Measurements from ENCODE around the gene TBC1D22A. TPM values are rescaled to one million over a fixed set of nuclear protein-coding genes. Genes with fewer than 3 reads are reported as not detected.

TBC1D22A gene
- total and polyA plus RNA-seq, 2 experiments from 2014 or later = 9.6 to 13.3 TPM

DNA sequence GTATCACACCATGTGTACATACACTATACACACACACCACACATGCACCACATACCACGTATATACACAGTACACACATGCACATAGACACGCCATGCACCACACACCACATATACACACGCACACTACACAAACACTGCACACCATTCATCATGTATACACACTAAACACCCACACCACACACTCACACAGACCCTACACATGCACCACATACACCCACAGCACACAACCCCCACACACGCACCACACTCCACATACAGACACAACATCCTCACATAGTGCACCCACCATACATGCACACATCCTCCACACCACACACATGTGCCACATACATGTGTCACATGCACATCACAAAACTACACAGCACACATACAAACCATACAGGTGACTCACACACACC is 397.1 kb downstream of the TBC1D22A start:
- DNase-seq (ENCODE audit: low spot score) = no peak
- H3K36me3 Mint-ChIP-seq (ENCODE audit: low read depth) = no peaks in the 10 kb centered on the region
- Histone ChIP-seq H3K27ac (ENCODE audit: low read depth) (no peak overlapping the region), H3K36me3 (ENCODE audit: insufficient read depth) (no peaks in the 10 kb centered on the region), H3K9me2 (ENCODE audit: insufficient read depth) (no peaks in the 10 kb centered on the region), H2AFZ (no peak overlapping the region), H3K79me2 (replicated peaks; ENCODE audit: insufficient read depth) (no peaks in the 10 kb centered on the region), H3K4me1 (ENCODE audit: insufficient read depth) (no peaks in the 10 kb centered on the region), H3K4me2 (no peak overlapping the region), H3F3A (replicated peaks; ENCODE audit: low read depth) (no peaks in the 10 kb centered on the region), H4K20me1 (replicated peaks; ENCODE audit: insufficient read depth) (no peaks in the 10 kb centered on the region; the same call in 1 of the 2 replicates), H3K27me3 (ENCODE audit: insufficient read depth) (no peaks in the 10 kb centered on the region), H3K4me3 (no peak overlapping the region)
- 0 out of 3 replicates have a peak, but pooled peaks cover 4% of the 10 kb centered on the region for H3K4me1 Mint-ChIP-seq
- H3K9me3 Mint-ChIP-seq = no peaks in the 10 kb centered on the region
- TF ChIP-seq, protein P1, sequence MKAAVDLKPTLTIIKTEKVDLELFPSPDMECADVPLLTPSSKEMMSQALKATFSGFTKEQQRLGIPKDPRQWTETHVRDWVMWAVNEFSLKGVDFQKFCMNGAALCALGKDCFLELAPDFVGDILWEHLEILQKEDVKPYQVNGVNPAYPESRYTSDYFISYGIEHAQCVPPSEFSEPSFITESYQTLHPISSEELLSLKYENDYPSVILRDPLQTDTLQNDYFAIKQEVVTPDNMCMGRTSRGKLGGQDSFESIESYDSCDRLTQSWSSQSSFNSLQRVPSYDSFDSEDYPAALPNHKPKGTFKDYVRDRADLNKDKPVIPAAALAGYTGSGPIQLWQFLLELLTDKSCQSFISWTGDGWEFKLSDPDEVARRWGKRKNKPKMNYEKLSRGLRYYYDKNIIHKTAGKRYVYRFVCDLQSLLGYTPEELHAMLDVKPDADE (IDR thresholded peaks at IDR 0.05) = no peak
- TF ChIP-seq ZNF114 (CRISPR knock-in tag; IDR thresholded peaks at IDR 0.05) (no peak), EZH2 (IDR thresholded peaks at IDR 0.05; ENCODE audit: low read depth, unreplicated experiment) (no peak), STAT1 (IDR thresholded peaks at IDR 0.05; ENCODE audit: unreplicated experiment) (no peak), POLR2AphosphoS5 (IDR thresholded peaks at IDR 0.05; ENCODE audit: low read depth) (no peak), ZNF331 (CRISPR knock-in tag; IDR thresholded peaks at IDR 0.05; ENCODE audit: low read depth) (no peak)
- H3K4me3 Mint-ChIP-seq = no peak overlapping the region
- no peak for ATAC-seq
- H3K27ac Mint-ChIP-seq = no peak overlapping the region
- peaks cover 6% of the 10 kb centered on the region for H3K27me3 Mint-ChIP-seq (ENCODE audit: insufficient read depth, low read depth, poor library complexity)

DNA sequence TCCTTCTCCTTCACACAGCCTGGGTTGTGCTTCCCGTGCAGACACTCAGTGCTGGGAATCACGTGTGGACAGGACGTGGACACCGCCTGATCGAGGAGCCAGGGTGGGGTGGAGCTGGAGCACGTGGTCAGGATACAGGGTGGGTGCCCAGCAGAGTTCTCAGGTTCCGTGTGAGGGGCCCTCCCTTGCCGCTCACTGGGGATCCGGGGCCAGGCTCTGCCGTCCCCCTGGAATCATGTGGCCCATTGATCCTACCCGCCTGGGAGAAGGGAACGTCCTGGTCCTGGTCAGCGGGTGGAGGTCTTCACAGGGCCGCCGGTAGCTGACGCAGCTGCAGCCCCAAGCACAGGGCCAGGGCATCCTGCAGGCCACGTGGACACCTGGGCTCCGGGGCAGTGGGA is 397.7 kb downstream of the TBC1D22A start:
- H3K4me3 ChIP-seq = no peak overlapping the region
- no peak overlapping the region for H3K27ac Mint-ChIP-seq
- no peak overlapping the region for H2AFZ ChIP-seq
- peaks cover 2% of the 10 kb centered on the region for H3K27me3 Mint-ChIP-seq (ENCODE audit: insufficient read depth, low read depth, poor library complexity)
- H3F3A ChIP-seq (replicated peaks; ENCODE audit: low read depth) = no peaks in the 10 kb centered on the region
- no peak for DNase-seq (ENCODE audit: low spot score)
- H3K9me2 ChIP-seq (ENCODE audit: insufficient read depth) = no peaks in the 10 kb centered on the region
- H4K20me1 ChIP-seq (replicated peaks; ENCODE audit: insufficient read depth) = no peaks in the 10 kb centered on the region; the same call in 1 of the 2 replicates
- H3K27ac ChIP-seq (ENCODE audit: low read depth) = no peak overlapping the region
- no peaks in the 10 kb centered on the region for H3K9me3 Mint-ChIP-seq
- H3K79me2 ChIP-seq (replicated peaks; ENCODE audit: insufficient read depth) = no peaks in the 10 kb centered on the region
- no peaks in the 10 kb centered on the region for H3K36me3 Mint-ChIP-seq (ENCODE audit: low read depth)
- no peak overlapping the region for H3K4me2 ChIP-seq
- no peaks in the 10 kb centered on the region for H3K36me3 ChIP-seq (ENCODE audit: insufficient read depth)
- 0 out of 3 replicates have a peak, but pooled peaks cover 4% of the 10 kb centered on the region for H3K4me1 Mint-ChIP-seq
- no peak for ATAC-seq
- H3K4me3 Mint-ChIP-seq = no peak overlapping the region
- H3K4me1 ChIP-seq (ENCODE audit: insufficient read depth) = no peaks in the 10 kb centered on the region
- no peaks in the 10 kb centered on the region for H3K27me3 ChIP-seq (ENCODE audit: insufficient read depth)
- no peak for TF ChIP-seq STAT1 (IDR thresholded peaks at IDR 0.05; ENCODE audit: unreplicated experiment)
- no peak for TF ChIP-seq NANOG (IDR thresholded peaks at IDR 0.05; ENCODE audit: borderline replicate concordance)
- no peak for TF ChIP-seq JUNB (IDR thresholded peaks at IDR 0.05; ENCODE audit: unreplicated experiment)
- TF ChIP-seq, protein P1 (IDR thresholded peaks at IDR 0.05) = no peak
- TF ChIP-seq, protein P2, sequence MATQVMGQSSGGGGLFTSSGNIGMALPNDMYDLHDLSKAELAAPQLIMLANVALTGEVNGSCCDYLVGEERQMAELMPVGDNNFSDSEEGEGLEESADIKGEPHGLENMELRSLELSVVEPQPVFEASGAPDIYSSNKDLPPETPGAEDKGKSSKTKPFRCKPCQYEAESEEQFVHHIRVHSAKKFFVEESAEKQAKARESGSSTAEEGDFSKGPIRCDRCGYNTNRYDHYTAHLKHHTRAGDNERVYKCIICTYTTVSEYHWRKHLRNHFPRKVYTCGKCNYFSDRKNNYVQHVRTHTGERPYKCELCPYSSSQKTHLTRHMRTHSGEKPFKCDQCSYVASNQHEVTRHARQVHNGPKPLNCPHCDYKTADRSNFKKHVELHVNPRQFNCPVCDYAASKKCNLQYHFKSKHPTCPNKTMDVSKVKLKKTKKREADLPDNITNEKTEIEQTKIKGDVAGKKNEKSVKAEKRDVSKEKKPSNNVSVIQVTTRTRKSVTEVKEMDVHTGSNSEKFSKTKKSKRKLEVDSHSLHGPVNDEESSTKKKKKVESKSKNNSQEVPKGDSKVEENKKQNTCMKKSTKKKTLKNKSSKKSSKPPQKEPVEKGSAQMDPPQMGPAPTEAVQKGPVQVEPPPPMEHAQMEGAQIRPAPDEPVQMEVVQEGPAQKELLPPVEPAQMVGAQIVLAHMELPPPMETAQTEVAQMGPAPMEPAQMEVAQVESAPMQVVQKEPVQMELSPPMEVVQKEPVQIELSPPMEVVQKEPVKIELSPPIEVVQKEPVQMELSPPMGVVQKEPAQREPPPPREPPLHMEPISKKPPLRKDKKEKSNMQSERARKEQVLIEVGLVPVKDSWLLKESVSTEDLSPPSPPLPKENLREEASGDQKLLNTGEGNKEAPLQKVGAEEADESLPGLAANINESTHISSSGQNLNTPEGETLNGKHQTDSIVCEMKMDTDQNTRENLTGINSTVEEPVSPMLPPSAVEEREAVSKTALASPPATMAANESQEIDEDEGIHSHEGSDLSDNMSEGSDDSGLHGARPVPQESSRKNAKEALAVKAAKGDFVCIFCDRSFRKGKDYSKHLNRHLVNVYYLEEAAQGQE (IDR thresholded peaks at IDR 0.05; ENCODE audit: unreplicated experiment) = no peak
- TF ChIP-seq, protein P3, sequence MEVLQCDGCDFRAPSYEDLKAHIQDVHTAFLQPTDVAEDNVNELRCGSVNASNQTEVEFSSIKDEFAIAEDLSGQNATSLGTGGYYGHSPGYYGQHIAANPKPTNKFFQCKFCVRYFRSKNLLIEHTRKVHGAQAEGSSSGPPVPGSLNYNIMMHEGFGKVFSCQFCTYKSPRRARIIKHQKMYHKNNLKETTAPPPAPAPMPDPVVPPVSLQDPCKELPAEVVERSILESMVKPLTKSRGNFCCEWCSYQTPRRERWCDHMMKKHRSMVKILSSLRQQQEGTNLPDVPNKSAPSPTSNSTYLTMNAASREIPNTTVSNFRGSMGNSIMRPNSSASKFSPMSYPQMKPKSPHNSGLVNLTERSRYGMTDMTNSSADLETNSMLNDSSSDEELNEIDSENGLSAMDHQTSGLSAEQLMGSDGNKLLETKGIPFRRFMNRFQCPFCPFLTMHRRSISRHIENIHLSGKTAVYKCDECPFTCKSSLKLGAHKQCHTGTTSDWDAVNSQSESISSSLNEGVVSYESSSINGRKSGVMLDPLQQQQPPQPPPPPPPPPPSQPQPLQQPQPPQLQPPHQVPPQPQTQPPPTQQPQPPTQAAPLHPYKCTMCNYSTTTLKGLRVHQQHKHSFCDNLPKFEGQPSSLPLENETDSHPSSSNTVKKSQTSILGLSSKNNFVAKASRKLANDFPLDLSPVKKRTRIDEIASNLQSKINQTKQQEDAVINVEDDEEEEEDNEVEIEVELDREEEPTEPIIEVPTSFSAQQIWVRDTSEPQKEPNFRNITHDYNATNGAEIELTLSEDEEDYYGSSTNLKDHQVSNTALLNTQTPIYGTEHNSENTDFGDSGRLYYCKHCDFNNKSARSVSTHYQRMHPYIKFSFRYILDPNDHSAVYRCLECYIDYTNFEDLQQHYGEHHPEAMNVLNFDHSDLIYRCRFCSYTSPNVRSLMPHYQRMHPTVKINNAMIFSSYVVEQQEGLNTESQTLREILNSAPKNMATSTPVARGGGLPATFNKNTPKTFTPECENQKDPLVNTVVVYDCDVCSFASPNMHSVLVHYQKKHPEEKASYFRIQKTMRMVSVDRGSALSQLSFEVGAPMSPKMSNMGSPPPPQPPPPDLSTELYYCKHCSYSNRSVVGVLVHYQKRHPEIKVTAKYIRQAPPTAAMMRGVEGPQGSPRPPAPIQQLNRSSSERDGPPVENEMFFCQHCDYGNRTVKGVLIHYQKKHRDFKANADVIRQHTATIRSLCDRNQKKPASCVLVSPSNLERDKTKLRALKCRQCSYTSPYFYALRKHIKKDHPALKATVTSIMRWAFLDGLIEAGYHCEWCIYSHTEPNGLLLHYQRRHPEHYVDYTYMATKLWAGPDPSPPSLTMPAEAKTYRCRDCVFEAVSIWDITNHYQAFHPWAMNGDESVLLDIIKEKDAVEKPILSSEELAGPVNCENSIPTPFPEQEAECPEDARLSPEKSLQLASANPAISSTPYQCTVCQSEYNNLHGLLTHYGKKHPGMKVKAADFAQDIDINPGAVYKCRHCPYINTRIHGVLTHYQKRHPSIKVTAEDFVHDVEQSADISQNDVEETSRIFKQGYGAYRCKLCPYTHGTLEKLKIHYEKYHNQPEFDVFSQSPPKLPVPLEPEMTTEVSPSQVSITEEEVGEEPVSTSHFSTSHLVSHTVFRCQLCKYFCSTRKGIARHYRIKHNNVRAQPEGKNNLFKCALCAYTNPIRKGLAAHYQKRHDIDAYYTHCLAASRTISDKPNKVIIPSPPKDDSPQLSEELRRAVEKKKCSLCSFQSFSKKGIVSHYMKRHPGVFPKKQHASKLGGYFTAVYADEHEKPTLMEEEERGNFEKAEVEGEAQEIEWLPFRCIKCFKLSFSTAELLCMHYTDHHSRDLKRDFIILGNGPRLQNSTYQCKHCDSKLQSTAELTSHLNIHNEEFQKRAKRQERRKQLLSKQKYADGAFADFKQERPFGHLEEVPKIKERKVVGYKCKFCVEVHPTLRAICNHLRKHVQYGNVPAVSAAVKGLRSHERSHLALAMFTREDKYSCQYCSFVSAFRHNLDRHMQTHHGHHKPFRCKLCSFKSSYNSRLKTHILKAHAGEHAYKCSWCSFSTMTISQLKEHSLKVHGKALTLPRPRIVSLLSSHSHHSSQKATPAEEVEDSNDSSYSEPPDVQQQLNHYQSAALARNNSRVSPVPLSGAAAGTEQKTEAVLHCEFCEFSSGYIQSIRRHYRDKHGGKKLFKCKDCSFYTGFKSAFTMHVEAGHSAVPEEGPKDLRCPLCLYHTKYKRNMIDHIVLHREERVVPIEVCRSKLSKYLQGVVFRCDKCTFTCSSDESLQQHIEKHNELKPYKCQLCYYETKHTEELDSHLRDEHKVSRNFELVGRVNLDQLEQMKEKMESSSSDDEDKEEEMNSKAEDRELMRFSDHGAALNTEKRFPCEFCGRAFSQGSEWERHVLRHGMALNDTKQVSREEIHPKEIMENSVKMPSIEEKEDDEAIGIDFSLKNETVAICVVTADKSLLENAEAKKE (CRISPR knock-in tag; IDR thresholded peaks at IDR 0.05) = no peak
